C4-2B (cell line): ENCODE measurements around the gene TMEM229B.

Experiments
- CTCF ChIP-seq: fragments of 450-650 bp; conservative IDR thresholded peaks from 2 replicates; pipeline ENCODE4 v1.5.1; 2017; ENCODE audit warnings: mild to moderate bottlenecking
- ZFX ChIP-seq: fragments of 450-650 bp; IDR thresholded peaks from 2 replicates; pipeline ENCODE4 v1.6.1; 2017

GRCh38 chr14:67522270-67522669, 33.7 kb upstream of the TMEM229B start:
- no peak for TF ChIP-seq CTCF
- no peak for TF ChIP-seq ZFX
